Right atrium auricular region (tissue), 2 donors: ENCODE measurements around the gene COMMD4. TPM values are rescaled to one million over a fixed set of nuclear protein-coding genes. Genes with fewer than 3 reads are reported as not detected.
"Not testable (repeated sequence)": the region's sequence is repeated elsewhere in the genome, so short reads cannot be mapped to it uniquely, and the experiment has no call there.

Source experiments
- DNase-seq: peaks from one replicate; pipeline ENCODE4 v3.0.0-alpha.2; 2019; ENCODE audit warnings: low spot score
- H3K27ac ChIP-seq, 2 donors: fragments of 200-600 bp; sonication (generic); 1 replicate in 1 of 2; 2 replicates in 1 of 2; pipeline ENCODE4 v1.5.1; 2016 to 2019
- H3K27me3 ChIP-seq, 2 donors: fragments of 200-600 bp; sonication (generic); one replicate each; pipeline versions ENCODE4 v1.5.1 to v1.6.0; 2017 to 2019
- H3K36me3 ChIP-seq: fragments of 200-600 bp; sonication (generic); one replicate; pipeline ENCODE4 v1.5.1; 2016
- H3K4me1 ChIP-seq, 2 donors: fragments of 200-600 bp; sonication (generic); one replicate each; pipeline versions ENCODE4 v1.5.1 to v1.6.0; 2017 to 2019
- H3K4me3 ChIP-seq, 2 donors: fragments of 200-600 bp; sonication (generic); 1 replicate in 1 of 2; 2 replicates in 1 of 2; pipeline ENCODE4 v1.5.1; 2017 to 2019; ENCODE audit warnings: mild to moderate bottlenecking in 1 of 2, moderate library complexity in 1 of 2
- H3K9me3 ChIP-seq, 2 donors: fragments of 200-600 bp; sonication (generic); one replicate each; pipeline ENCODE4 v1.5.1; 2019
- total RNA-seq, 2 donors: library from RNA; depleted of rRNA; stranded (reverse); fragments of >200 nt; gene quantifications; one replicate each; pipeline ENCODE4 v1.1.0, GENCODE V29; 2016
- TF ChIP-seq, protein P1 (sequence below), 2 donors: fragments of 200-600 bp; sonication (generic); IDR thresholded peaks; one replicate each; pipeline ENCODE4 v1.5.1; 2019; ENCODE audit warnings: antibody characterized with exemption in 2 of 2

Gene COMMD4
- total RNA-seq, 2 donors from 2014 or later, result 47.2 to 52.4 TPM

DNA sequence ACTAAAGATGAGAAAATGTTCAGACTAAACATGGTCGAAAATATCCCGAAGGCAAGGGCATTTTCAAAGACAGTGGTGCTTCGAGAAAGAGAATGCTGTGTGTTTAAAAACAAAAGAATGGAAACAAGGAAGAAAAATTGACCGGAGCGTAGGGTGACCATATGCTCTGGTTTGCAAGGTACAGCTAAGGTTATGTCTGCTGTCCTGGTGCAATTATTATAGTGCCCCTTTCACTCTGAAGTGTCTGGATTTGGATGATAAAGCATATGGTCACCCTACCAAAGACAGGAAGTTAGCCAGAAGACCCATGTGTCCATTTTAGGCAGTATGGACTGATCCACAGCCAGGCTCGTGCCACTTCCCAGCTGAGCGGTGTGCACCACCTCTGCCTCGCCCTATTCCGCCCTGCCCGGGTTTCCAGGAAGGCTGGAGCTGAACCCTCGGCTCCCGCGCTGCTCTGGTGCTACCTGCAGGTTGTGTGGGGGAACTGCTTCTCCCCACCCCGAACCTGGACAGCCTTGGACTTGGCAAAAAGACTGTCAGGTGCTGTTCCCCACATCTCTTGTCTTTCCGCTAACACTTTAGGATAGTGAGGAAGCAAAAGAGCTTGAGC is 28.0 kb upstream of the COMMD4 start:
- no peak for DNase-seq
- H3K36me3 ChIP-seq, result no peaks in the 10 kb centered on the region
- TF ChIP-seq, protein P1, sequence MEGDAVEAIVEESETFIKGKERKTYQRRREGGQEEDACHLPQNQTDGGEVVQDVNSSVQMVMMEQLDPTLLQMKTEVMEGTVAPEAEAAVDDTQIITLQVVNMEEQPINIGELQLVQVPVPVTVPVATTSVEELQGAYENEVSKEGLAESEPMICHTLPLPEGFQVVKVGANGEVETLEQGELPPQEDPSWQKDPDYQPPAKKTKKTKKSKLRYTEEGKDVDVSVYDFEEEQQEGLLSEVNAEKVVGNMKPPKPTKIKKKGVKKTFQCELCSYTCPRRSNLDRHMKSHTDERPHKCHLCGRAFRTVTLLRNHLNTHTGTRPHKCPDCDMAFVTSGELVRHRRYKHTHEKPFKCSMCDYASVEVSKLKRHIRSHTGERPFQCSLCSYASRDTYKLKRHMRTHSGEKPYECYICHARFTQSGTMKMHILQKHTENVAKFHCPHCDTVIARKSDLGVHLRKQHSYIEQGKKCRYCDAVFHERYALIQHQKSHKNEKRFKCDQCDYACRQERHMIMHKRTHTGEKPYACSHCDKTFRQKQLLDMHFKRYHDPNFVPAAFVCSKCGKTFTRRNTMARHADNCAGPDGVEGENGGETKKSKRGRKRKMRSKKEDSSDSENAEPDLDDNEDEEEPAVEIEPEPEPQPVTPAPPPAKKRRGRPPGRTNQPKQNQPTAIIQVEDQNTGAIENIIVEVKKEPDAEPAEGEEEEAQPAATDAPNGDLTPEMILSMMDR (IDR thresholded peaks at IDR 0.05), result peak in 1 of 2 donors; percentile 24
- no peaks in the 10 kb centered on the region for H3K9me3 ChIP-seq
- no peak overlapping the region for H3K27ac ChIP-seq
- H3K4me1 ChIP-seq, result no peaks in the 10 kb centered on the region
- no peak overlapping the region for H3K4me3 ChIP-seq
- no peaks in the 10 kb centered on the region for H3K27me3 ChIP-seq

- Histone ChIP-seq H3K4me3 (no peak overlapping the region), H3K4me1 (no peaks in the 10 kb centered on the region), H3K9me3 (no peaks in the 10 kb centered on the region), H3K27ac (no peak overlapping the region), H3K27me3 (no peaks in the 10 kb centered on the region), H3K36me3 (no peaks in the 10 kb centered on the region)
- TF ChIP-seq, protein P1 (IDR thresholded peaks at IDR 0.05), result no peak
- no peak for DNase-seq
Observed at GRCh38 chr15:75309711-75310110, 26.2 kb upstream of the COMMD4 start.

DNA sequence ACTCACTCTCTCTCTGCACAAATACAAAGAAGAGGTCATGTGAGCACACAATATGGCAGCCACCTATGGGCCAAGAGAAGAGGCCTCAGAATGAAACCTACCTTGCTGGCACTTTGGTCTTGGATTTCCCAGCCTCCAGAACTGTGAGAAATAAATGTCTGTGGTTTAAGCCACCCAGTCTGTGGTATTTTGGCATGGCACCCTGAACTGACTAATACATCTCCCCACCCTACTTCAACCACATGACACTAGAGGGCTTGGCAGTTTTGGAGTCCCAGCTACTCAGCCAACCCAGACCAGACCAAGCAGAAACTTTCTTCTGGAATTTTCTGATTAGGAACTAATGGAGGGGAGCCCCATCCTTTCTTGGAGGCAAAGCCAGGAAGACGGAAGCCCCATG is 23.3 kb upstream of the COMMD4 start:
- not testable (repeated sequence) for H3K27me3 ChIP-seq, H3K9me3 ChIP-seq, DNase-seq, H3K27ac ChIP-seq, H3K4me3 ChIP-seq, H3K4me1 ChIP-seq, H3K36me3 ChIP-seq

- TF ChIP-seq, protein P1 (IDR thresholded peaks at IDR 0.05), result no peak
Observed at GRCh38 chr15:75313116-75313845, 22.6 kb upstream of the COMMD4 start.

DNA sequence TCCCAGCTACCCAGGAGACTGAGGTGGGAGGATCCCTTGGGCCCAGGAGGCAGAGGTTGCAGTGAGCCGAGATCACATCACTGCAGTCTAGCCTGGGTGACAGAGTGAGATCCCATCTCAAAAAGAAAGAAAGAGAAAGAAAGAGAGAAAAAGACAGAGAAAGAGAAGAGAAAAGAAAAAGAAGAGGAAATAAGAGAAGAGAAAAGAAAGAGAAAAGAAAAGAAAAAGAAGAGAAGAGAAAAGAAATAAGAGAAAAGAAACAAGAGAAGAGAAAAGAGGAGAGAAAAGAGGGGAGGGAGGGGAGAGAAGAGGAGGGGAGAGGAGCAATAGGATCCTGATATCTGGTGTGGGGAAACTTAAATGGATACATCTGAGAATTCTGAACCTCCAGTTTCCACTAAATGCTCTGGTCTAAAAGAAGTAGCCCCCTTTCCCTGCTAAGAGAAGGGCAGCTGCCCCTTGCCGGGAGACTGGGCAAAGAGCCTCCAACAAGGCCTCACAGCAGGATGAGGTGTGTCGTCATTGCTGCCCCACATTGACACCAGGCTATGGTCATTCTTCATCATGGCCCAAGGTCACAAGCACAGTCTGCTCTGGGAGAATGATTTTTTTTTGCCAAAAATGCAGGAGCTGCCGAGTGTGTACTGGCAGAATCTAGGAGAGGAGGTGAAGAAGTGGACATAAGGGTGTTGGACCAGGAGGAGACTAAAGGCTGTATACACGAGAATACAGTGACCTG is 21.1 kb upstream of the COMMD4 start:
- DNase-seq, result no peak
- H3K27ac ChIP-seq, result no peak overlapping the region
- H3K4me3 ChIP-seq, result no peak overlapping the region
- H3K9me3 ChIP-seq, result no peaks in the 10 kb centered on the region
- H3K36me3 ChIP-seq, result no peaks in the 10 kb centered on the region
- H3K4me1 ChIP-seq, result no peaks in the 10 kb centered on the region
- TF ChIP-seq, protein P1 (IDR thresholded peaks at IDR 0.05), result no peak
- H3K27me3 ChIP-seq, result no peaks in the 10 kb centered on the region

More at GRCh38 chr15:75313116-75313845, 22.6 kb upstream of the COMMD4 start:
- Histone ChIP-seq H3K4me1 (no peaks in the 10 kb centered on the region), H3K4me3 (no peak overlapping the region), H3K36me3 (no peaks in the 10 kb centered on the region), H3K9me3 (no peaks in the 10 kb centered on the region), H3K27me3 (no peaks in the 10 kb centered on the region), H3K27ac (no peak overlapping the region)
- no peak for DNase-seq

GRCh38 chr15:75319231-75319897 is 16.5 kb upstream of the COMMD4 start:
- H3K4me3 ChIP-seq, H3K27ac ChIP-seq, H3K27me3 ChIP-seq, H3K9me3 ChIP-seq, H3K36me3 ChIP-seq, DNase-seq, H3K4me1 ChIP-seq: not testable (repeated sequence)
